ENCODE data around the gene PDE4D. TPM values are rescaled to one million over a fixed set of nuclear protein-coding genes. Genes with fewer than 3 reads are reported as not detected.
A peak's percentile ranks its signal among the peaks of the same experiment; 100 is the strongest.

Gene PDE4D
- total RNA-seq, 1 experiment from 2014 or later = 1.0 TPM

DNA sequence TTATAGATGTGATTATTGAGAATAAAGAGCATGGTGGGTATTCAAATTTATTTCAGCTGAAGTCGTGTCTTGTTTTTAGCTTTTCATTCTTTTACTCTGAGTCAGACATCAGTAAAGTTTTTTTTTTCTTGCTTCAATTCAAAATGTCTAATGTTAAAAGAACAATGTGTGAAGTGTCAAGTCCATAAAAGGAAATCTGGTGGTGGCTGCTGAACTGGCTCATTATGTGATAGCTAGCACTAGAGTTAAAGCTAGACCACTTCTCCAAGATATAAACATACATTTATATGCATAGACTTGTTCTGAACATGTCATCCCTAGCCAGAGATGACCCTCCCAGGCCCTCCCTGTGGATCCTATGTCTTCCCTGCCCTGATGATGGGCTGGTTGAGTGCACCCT lies 972.4 kb downstream of the PDE4D start:
- DNase-seq (ENCODE audit: low read depth) = no peak

DNA sequence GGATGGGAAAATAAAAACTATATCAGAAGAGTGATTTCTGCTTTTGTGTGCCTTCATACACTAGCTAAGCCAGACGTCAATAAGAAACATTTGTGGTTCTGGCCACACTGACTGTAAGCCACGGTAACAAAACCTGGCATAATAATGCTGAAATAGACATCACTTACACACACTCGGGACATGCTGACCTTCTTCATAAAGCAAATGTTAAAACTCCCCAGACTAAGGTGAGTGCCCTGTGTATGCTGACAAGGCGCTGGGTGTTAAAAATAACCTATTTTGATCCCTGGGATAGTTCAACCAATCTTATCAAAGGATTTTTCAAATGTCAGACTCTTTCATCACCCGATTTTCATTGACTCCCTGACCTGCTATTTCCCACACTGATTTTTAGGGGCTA lies 973.7 kb downstream of the PDE4D start:
- no peak for DNase-seq (ENCODE audit: low read depth)

Small RNA genes within 50 kb of the gene (small RNA-seq; reads per million reads assigned to genes)
- gene MIR582 = 0.66 reads per million, percentile 63 among the genes with 10 or more reads in this experiment

Data from HT1080 (cell line).